Motor neuron (in vitro differentiated cells): Measurements from ENCODE around the gene KCNK2. TPM values are rescaled to one million over a fixed set of nuclear protein-coding genes. Genes with fewer than 3 reads are reported as not detected.

ENCODE experiments used
- ATAC-seq, 8 experiments: fragments of 200-7000 bp; cut with Tn5 transposase; replicated peaks in 6 of 8; 2 replicates each; pipeline ENCODE4 v1.8.0; 2021; ENCODE audit warnings: mild to moderate bottlenecking in 8 of 8, moderate library complexity in 8 of 8
- H3K27ac ChIP-seq, 2 donors: fragments of 250-450 bp; sonication (Bioruptor Pico); 2 replicates each; pipeline ENCODE4 v1.9.0; 2021; ENCODE audit warnings: antibody characterized with exemption in 2 of 2, mild to moderate bottlenecking in 2 of 2, moderate library complexity in 1 of 2
- H3K4me1 ChIP-seq, 2 donors: fragments of 250-450 bp; sonication (Bioruptor Pico); replicated peaks in 1 of 2; 2 replicates each; pipeline ENCODE4 v1.6.1; 2021; ENCODE audit warnings: antibody characterized with exemption in 2 of 2, mild to moderate bottlenecking in 2 of 2, moderate library complexity in 1 of 2
- H3K4me3 ChIP-seq, 5 donors: fragments of 250-450 bp; sonication (Bioruptor Pico); 2 replicates each; pipeline ENCODE4 v1.9.0; 2021; ENCODE audit warnings: antibody characterized with exemption in 5 of 5, mild to moderate bottlenecking in 5 of 5, moderate library complexity in 4 of 5
- WGBS, 10 experiments: fragments of 450-650 bp; shearing (Covaris generic); methylation state at CpG; one replicate each; pipeline ENCODE4 v1.0.0; 2022; 5-methylcytosine and 5-hydroxymethylcytosine counted together
- in situ Hi-C, 9 experiments: fragments of 400-800 bp; cut with MboI; loops; one replicate each; pipeline ENCODE4 v1.15.0; 2021; ENCODE audit warnings: low sequenced_read_pairs in 9 of 9, low pct_unique_long_range_greater_than_20kb in 2 of 9; ENCODE audit not compliant: unreplicated experiment in 9 of 9
- total RNA-seq, 8 experiments: library from RNA; unstranded; fragments of 300-600 nt; gene quantifications; 2 replicates each; pipeline versions ENCODE4 v1.2.3 to v1.2.4, GENCODE V29; 2022

The KCNK2 gene
- total RNA-seq, 8 experiments from 2014 or later: 2.6 to 36.3 (median 17.2) TPM

DNA sequence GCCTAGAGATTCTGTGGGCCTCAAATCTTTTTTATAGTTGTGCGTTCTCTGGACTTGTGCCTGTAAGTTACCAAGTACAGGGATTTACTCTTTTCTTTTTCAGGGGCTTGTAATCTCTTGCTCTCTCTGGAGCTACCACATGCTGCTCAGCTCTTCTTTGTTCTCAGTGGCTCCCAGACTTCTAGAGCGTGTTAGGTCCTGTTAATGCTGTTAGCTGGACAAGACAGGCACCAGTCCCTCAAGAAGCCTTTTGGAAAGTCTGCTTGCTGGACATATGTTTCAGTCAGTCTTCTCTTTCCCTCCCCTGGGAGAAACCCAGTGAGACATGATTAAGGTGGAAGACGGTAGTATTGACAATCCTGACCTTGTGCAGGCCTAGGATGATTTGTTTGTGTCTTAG lies 29.4 kb downstream of the KCNK2 start:
- 67 to 100% (median 88%) methylated on average over 1 to 3 of the region's 3 CpGs; no CpG with 5 or more reads in 1 of the 10 experiments for WGBS, 10 experiments
- in situ Hi-C loops: no loop called here
- Histone ChIP-seq H3K4me1 (peaks cover 11 to 23% of the 10 kb centered on the region in 2 donors), H3K4me3 (no peak overlapping the region), H3K27ac (no peak overlapping the region)
- ATAC-seq: no peak

GRCh38 chr1:215113776-215114153 lies 31.2 kb downstream of the KCNK2 start:
- in situ Hi-C loops: no loop called here
- 80 to 100% (median 95%) methylated on average over 1 to 3 of the region's 3 CpGs for WGBS, 10 experiments
- H3K4me1 ChIP-seq: peaks cover 11 to 42% of the 10 kb centered on the region in 2 donors
- ATAC-seq: no peak
- no peak overlapping the region for H3K27ac ChIP-seq
- H3K4me3 ChIP-seq: no peak overlapping the region

DNA sequence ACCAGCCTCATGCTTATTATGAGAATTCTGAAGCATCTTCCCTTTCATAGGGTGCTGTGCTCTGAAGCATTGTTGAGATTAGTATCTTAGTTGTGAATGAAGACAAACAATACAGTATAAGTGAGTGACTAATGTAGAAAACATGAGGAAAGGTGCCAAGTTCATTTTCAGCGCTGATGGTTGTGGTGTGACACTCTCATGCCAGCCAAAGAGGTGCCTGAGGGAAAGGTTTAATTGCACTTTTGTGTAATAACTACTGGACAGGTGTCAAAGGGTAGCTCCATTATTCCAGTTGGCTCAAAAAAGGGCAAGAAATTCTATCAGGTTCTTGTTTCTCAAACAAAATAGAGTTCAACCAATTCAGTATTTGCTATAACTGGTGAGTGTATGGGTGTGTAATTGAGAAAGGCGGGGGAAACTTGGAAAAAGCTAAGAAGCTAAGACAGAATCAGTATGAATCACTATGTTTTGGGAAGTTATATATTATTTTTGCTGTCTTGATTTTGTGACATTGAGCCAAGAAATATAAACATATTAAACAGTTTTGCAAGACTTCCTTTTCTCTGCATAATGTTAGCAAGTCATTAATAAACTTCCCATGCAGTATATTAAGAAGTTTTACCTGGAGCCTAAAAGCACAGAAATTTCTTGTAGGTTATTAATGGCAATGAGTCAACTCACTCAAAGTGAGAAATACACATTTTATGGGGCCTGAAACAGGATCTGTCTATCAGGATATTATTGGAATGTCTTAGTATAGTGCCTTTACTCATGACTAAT lies 31.8 kb downstream of the KCNK2 start:
- H3K4me3 ChIP-seq: no peak overlapping the region
- peak in 3 of 8 experiments; percentile 37 to 72 (median 52) for ATAC-seq
- WGBS, 10 experiments: 9 to 100% (median 100%) methylated on average over 1 to 2 of the region's 2 CpGs; no CpG with 5 or more reads in 1 of the 10 experiments
- in situ Hi-C loops: no loop called here
- no peak overlapping the region for H3K27ac ChIP-seq
- H3K4me1 ChIP-seq: peaks cover 11 to 47% of the 10 kb centered on the region in 2 donors

DNA sequence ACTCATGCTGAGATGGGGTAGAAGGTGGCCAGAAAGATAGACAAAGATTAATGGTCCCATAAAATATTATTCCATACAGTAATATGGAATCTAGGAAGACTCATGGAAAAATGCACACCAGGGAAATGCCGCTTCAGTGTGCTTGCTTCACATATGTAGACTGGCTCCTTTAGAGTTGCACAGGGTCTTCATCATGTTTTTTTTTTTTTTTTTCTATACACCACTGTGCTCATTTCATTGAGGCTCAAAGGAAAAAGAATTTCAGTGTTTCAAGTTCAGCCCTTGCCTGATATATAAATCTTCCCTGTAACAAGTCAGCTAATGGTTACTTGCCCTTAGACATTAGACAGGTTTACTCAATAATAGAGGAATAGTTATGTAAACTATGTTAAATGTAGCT lies 33.2 kb downstream of the KCNK2 start:
- 75 to 100% (median 87%) methylated on average over 1 of the region's 1 CpG for WGBS, 10 experiments
- no peak overlapping the region for H3K4me3 ChIP-seq
- in situ Hi-C loops: no loop called here
- peak in 4 of 8 experiments; percentile 44 to 77 (median 76) for ATAC-seq
- no peak overlapping the region for H3K27ac ChIP-seq
- peaks cover 11 to 44% of the 10 kb centered on the region in 2 donors for H3K4me1 ChIP-seq

DNA sequence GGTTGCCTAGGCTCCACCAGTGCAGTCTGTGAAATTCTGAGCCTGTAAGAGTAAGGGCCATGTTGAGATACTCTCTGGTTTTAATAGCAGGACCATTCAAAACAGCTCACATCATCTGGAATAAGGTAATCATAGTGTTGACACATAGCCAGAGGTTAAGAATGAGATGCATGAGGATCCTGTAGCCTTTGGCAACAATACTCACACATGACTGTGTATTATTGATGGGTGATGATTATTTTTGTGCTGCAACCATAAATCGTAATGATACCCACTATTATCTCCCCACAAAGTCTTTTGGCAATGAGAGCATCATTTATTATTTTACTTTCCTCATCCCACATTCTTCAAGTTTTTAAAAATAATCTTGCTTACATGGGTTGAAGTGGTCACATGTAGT lies 35.5 kb downstream of the KCNK2 start:
- WGBS, 10 experiments: 67 to 100% (median 85%) methylated on average over 1 of the region's 1 CpG; no CpG with 5 or more reads in 6 of the 10 experiments
- no peak overlapping the region for H3K27ac ChIP-seq
- no peak overlapping the region for H3K4me3 ChIP-seq
- in situ Hi-C loops: no loop called here
- peaks cover 11 to 44% of the 10 kb centered on the region in 2 donors for H3K4me1 ChIP-seq
- peak in 4 of 8 experiments; percentile 16 to 73 (median 47) for ATAC-seq

DNA sequence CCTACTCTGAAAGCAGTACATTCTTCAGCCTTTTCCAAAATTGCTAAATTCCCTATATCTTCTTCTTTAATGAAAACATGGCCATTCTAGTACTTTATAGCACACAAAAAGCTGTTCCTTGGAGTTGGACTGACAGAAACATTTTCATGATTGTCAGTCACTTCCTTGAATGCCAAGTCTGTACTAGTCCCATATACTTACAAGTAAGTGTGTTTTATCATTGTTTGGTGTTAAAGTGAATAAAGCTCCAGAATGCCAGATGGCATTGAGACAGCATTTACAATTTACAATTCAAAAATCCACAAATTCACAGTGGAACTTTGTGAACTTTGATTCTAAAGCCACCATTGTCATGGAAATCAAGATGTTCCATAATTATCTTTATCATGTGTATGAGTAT lies 36.5 kb downstream of the KCNK2 start:
- in situ Hi-C loops: no loop called here
- Histone ChIP-seq H3K4me3 (no peak overlapping the region), H3K4me1 (peaks cover 11 to 44% of the 10 kb centered on the region in 2 donors), H3K27ac (no peak overlapping the region)
- ATAC-seq: no peak

GRCh38 chr1:215119719-215120365 lies 37.3 kb downstream of the KCNK2 start:
- peaks cover 11 to 44% of the 10 kb centered on the region in 2 donors for H3K4me1 ChIP-seq
- in situ Hi-C loops: no loop called here
- H3K4me3 ChIP-seq: no peak overlapping the region
- WGBS, 10 experiments: 25 to 100% (median 67%) methylated on average over 2 to 3 of the region's 3 CpGs
- no peak overlapping the region for H3K27ac ChIP-seq
- ATAC-seq: peak in 1 of 8 experiments; percentile 59

DNA sequence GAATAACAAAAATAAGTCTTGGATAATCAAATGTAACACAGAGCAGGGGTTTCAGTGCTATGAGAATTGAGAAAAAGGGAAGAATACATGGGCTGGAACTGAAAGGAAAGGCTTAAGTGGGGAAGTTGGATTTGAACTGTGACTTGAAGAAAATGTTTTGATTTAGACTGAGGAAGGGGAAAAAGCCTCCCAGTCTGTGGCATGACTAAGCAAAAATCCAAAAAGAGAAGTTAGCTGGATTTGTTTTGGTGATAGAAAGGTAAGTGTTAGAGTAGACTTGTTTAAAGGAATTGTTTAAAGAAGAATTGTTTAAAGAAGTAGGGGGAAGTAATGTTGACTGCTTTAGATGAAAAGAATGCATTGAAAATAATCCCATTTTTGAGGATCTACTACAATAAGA lies 46.0 kb downstream of the KCNK2 start:
- no peak for ATAC-seq
- Histone ChIP-seq H3K4me3 (no peak overlapping the region), H3K4me1 (no peaks in the 10 kb centered on the region), H3K27ac (no peak overlapping the region)
- in situ Hi-C loops: loop anchor here in 5 of 9 experiments (25.0 kb wide), 2 partner anchors 316 to 466 kb away; no protein-coding TSS in a partner anchor

GRCh38 chr1:215131291-215131690 lies 48.8 kb downstream of the KCNK2 start:
- in situ Hi-C loops: loop anchor here in 5 of 9 experiments (25.0 kb wide), 2 partner anchors 319 to 469 kb away; no protein-coding TSS in a partner anchor
- Histone ChIP-seq H3K27ac (no peak overlapping the region), H3K4me1 (no peaks in the 10 kb centered on the region), H3K4me3 (no peak overlapping the region)
- no peak for ATAC-seq

GRCh38 chr1:215132156-215132555 lies 49.6 kb downstream of the KCNK2 start:
- Histone ChIP-seq H3K27ac (no peak overlapping the region), H3K4me3 (no peak overlapping the region), H3K4me1 (no peaks in the 10 kb centered on the region)
- WGBS, 10 experiments: 17 to 100% (median 87%) methylated on average over 1 to 2 of the region's 2 CpGs
- in situ Hi-C loops: loop anchor here in 5 of 9 experiments (25.0 kb wide), 2 partner anchors 320 to 470 kb away; no protein-coding TSS in a partner anchor
- ATAC-seq: no peak

- H3K27ac ChIP-seq: no peak overlapping the region
- 20 to 100% (median 87%) methylated on average over 1 of the region's 1 CpG for WGBS, 10 experiments
- ATAC-seq: no peak
- in situ Hi-C loops: loop anchor here in 5 of 9 experiments (25.0 kb wide), 2 partner anchors 321 to 471 kb away; no protein-coding TSS in a partner anchor
- H3K4me3 ChIP-seq: no peak overlapping the region
- H3K4me1 ChIP-seq: no peaks in the 10 kb centered on the region
Measured at GRCh38 chr1:215133532-215133931, 51.0 kb downstream of the KCNK2 start.

GRCh38 chr1:215137985-215138384 lies 55.4 kb downstream of the KCNK2 start:
- Histone ChIP-seq H3K4me1 (no peaks in the 10 kb centered on the region), H3K27ac (no peak overlapping the region), H3K4me3 (no peak overlapping the region)
- ATAC-seq: no peak
- in situ Hi-C loops: loop anchor here in 5 of 9 experiments (25.0 kb wide), 2 partner anchors 326 to 476 kb away; no protein-coding TSS in a partner anchor
- WGBS, 10 experiments: 0 to 100% (median 75%) methylated on average over 1 to 2 of the region's 2 CpGs

DNA sequence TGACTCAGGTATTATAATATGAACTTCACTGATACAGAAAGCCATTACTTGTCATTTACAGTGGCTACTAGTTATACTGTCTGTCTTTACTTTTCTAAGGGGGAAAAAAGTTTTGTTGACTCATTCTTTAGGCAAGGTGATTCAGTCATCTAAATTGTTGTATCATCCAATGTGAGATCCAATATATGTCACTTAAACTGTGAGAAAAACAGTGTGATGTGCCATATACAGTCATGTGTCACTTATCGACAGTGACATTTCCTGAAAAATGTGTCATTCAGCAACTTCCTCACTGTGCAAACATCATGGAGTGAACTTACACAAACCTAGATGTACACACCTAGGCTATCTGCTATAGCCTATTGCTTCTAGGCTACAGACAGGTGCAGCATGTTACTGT lies 57.6 kb downstream of the KCNK2 start:
- in situ Hi-C loops: loop anchor here in 5 of 9 experiments (10.0 to 25.0 kb wide), 3 partner anchors 328 to 478 kb away; no protein-coding TSS in a partner anchor
- Histone ChIP-seq H3K4me1 (no peaks in the 10 kb centered on the region), H3K27ac (no peak overlapping the region), H3K4me3 (no peak overlapping the region)
- WGBS, 10 experiments: 67 to 100% (median 100%) methylated on average over 1 of the region's 1 CpG; no CpG with 5 or more reads in 3 of the 10 experiments
- ATAC-seq: no peak
